HG03439 (cell line): ENCODE measurements around the gene GAS6.
"Not testable (repeated sequence)": the region's sequence is repeated elsewhere in the genome, so short reads cannot be mapped to it uniquely, and the experiment has no call there.

Experiments
- ATAC-seq: cut with Tn5 transposase; IDR thresholded peaks from one replicate; pipeline ENCODE4 v1.9.1; 2021; ENCODE audit warnings: mild to moderate bottlenecking, moderate library complexity; ENCODE audit not compliant: unreplicated experiment

Gene GAS6

DNA sequence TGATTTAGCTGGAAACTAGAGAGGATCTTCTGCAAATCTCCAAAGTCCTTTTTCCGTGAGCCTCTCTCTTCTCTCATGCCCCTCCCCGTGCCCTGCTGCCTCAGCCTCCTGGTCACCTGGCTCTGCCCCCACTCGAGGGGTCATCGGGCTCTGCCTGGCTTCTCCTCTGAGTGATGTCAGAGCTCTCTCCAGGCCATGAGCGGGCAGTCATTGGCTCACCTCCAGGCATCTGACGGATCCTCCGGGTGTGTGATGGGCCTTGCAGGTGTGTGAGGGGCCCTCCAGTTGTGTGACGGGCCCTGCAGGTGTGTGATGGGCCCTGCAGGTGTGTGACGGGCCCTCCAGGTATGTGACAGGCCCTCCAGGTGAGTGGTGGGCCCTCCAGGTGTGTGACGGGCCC lies 10.3 kb upstream of the GAS6 start:
- ATAC-seq, result no peak

DNA sequence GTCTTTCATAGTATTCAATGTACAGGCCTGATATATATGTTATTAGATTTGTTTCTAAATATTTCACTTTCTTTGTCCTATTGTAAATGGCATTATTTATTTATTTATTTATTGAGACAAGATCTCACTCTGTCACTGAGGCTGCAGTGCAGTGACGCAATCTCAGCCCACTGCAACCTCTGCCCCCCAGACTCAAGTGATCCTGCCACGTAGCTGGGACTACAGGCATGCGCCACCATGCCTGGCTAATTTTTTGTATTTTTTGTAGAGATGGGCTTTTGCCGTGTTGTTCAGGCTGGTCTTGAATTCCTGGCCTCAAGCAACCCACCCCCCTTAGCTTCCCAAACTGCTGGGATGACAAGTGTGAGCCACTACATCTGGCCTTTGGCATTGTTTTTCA lies 5.4 kb upstream of the GAS6 start:
- no peak for ATAC-seq

DNA sequence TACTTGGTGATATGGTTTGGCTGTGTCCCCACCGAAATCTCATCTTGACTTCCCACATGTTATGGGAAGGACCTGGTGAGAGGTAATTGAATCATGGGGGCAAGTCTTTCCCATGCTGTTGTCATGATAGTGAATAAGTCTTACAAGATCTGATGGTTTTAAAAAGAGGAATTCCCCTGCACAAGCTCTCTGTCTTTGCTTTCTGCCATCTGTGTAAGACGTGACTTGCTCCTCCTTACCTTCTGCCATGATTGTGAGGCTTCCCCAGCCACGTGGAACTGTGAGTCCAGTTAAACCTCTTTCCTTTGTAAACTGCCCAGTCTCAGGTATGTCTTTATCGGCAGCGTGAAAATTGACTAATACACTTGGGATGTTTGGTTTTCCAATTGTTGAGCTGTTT lies 4.0 kb upstream of the GAS6 start:
- ATAC-seq, result not testable (repeated sequence)

DNA sequence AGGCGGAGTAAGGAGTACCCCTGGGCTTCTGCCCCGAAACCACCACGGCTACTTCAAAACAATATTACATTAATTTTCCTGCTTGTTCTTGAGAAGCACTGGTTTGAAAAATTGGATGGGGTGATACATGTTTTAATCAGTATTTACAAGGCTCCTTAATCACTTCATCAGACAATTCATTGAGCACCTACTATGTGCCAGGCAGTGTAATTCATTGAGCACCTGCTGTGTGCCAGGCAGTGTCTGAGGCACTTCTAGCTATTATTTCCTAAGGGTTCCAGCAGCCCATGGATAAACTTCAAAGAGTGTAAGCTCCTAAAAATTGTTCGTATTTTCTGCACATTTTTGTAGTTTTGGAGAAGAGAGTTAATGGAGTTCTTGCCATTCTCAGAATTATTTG lies 1.6 kb upstream of the GAS6 start:
- ATAC-seq, result no peak

DNA sequence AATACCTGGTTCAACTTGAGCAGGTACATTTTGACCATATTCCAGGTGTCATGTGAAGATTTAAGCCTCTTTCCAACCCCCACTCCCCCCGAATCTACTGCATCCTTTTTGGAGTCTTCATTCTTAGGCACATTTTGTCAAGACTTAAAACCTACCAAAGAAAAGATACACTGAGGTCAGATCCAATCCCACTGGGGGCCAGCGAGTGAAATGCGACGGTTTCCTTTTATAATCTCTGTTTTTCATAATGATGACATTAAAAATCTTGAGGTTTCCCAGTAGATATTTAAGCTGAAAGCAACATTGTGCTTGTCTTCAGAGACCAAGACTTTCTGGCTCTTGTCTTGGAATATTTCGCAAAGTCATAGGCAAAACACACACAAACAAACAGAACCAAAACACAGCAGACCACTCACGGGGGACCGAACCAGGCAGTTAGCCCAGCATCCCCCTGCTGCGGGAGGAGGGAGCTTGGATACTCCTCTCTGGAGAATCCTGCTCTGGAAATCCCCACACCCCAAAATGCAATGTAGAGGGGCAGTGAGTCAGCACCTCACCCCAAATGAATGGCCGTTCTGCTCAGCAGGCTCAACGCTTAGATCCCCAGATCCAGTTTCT lies 506 bp upstream of the GAS6 start:
- no peak for ATAC-seq

DNA sequence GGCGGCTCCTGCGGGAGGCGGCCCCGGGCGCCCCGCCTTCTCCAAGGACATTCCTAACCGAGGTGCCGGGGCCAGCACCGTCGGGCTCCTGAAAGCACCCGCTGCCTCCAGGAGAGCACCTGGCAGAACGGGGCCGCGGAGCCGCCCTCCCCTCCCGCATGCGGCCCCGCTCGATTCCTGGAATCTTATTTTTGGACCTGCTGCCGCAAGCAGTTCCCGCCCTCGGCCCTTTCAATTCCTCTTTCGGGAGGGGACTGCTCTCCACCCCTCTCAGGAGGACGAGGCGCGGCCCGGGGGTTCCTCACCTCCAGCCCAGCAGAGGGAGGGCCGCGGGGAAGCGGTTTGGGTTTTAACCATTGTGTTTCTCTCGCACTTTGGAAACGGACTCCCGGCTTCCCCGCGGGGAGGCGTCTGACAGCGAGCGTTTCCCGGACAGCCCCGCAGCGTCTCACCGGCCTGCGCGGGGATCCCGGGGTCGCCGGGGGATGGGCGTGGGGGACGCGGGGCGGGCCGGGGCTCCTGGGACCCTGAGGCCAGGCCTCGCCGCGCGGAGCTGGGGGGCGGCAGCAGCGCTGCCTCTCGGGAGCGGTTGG lies 849 bp downstream of the GAS6 start:
- no peak for ATAC-seq

DNA sequence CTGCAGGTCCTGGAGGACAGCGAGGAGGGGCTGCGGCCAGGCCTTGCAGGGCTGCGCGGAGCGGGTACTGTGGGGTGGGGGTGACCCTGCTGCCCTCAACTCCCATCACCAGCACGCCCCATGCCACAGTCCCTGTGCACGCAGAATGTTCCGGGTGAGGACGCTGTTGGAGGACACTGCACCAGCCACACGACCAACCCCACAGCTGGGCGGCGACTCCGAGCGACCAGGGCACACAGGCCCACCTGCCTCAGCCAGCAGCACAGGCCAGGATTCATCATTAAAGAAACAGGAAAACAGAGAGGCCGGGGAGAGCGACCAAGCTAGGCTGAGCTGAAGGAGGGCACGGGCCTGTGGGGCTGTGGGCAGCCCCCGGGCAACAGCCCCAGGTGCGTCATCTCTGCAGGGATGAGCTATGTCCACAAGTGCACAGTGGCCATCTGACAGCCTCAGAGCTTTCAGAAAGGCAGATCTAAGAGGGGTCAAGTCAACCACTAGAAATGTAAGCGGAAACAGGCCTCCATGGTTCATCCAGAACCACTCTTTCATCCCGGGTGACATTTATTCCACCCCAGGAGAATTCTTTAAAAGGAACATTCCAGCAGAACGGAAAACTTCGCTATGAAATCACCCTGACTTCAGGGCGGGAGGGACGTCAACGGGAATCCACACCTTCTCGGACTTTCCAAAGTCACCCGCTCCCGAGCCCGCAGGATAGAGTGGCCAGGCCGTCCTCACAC lies 1.5 kb downstream of the GAS6 start:
- ATAC-seq, result no peak

DNA sequence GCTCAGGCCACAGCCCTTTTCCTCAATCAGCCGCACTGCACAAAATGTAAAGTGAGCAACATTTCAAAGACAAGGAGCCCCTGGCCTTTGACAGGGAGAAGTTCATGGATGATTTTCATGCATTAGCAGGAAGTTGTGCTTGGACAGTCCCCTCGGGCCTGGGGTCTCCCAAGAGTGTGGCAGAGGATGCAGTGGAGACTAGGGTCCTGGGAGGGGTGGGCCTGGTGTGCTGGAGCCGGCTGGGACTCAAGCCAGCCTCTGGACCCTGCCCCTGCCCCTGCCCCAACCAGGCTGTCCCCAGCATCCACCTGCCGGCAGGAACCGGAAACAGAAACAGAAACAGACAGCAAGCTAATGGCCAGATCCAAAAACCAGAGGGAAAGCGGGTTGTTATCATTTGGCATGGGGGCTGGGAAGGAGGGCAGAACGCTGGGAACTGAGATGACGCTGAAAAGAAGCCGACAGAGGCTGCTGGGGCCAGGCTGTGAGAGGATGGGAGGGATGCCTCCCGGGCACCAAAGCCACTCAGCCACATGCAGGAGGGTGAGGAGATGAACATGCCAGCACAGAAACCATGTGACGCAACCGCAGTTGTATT lies 2.3 kb downstream of the GAS6 start:
- ATAC-seq, result no peak

DNA sequence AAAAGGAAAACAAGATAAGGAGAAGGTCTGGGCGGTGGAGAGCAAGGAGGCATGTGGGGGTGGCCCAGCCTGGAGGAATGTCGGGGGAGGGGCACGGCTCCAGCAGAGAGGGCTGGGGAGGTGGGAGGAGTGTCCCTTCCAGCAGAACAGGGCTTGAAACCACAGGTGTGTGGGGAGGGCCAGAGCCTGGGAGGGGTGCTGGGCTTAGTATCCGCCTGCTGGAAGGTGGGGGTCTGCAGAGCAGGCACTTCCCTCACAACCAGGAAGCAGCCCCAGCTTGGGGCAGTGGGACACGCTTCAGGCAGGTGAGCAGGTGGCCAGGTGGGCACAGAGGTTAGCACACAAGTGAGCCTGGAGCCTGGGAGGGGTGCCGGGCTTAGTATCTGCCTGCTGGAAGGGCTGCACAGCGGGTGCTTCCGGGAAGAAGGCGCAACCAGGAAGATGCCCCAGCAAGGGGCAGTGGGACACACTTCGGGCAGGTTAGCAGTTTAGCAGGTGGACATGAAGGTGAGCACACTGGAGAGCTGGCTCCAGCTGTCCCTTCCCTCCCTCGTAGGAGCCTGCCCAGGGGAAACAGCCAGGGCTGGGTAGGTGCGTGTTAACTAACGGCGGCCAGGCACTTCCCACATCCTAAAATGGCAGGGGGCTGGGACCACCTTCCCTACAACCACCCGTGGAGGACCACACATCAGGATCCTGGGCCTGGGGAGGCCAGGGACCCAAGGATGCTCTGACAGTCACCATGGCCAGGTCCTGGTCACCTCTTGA lies 3.0 kb downstream of the GAS6 start:
- ATAC-seq, result no peak

DNA sequence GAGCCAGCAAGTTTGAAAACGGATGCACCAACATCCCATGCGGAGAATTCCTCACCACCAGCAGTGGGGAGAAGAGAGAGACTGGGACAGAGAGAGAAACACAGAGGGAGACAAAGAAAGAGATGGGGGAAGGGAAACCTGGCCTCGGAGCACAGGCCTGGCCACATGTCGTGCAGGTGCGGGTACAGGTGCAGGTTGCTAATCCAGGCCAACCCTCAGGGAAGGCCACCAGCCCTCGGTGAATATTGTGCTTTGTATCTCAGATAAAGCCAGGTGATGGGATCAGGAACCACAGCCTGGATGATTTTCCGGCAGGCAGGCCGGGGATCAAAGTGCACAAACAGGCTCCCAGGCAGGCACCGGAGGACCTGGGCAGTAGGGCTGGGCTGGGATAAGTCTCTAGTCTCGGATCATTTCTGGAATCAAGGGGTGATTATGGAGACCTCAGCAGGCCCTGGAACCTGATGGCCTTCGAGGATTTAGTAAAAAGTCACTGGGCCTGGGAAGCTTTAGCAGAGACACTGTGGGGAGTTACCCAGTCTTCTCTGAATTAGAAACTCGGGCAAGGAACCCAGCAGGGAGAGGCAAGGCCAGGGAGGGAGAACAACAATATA lies 3.7 kb downstream of the GAS6 start:
- ATAC-seq, result no peak

DNA sequence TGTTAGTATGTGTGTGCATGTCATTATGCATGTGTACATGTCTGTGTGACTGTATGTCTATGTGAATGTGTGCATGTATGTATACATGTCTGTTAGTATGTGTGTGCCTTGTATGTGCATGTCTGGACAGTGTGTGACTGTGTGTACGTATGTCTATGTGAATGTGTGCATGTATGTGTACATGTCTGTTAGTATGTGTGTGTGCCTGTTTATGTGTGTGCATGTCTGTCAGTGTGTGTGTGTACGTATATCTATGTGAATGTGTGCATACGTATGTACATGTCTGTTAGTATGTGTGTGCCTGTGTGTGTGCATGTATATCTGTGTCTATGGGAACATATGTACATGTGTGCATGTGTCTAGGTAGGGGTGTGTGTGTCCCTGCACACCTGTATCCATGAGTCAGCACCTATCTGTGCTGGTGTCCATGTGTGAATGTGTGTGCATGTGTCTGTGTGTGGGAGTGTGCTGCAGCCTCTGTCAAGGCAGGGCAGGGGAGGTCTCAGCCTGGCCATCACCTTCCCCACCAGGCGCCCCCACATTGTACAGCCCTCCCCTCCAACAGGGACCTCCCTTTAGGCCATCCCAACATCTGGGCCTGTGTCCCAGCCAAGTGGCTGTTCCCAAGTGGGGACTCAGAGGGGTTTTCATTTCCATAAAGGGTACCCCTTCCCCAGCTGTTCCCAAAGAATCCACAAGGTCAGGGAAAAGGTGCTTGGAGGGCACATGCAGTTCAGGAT lies 4.4 kb downstream of the GAS6 start:
- ATAC-seq, result no peak

DNA sequence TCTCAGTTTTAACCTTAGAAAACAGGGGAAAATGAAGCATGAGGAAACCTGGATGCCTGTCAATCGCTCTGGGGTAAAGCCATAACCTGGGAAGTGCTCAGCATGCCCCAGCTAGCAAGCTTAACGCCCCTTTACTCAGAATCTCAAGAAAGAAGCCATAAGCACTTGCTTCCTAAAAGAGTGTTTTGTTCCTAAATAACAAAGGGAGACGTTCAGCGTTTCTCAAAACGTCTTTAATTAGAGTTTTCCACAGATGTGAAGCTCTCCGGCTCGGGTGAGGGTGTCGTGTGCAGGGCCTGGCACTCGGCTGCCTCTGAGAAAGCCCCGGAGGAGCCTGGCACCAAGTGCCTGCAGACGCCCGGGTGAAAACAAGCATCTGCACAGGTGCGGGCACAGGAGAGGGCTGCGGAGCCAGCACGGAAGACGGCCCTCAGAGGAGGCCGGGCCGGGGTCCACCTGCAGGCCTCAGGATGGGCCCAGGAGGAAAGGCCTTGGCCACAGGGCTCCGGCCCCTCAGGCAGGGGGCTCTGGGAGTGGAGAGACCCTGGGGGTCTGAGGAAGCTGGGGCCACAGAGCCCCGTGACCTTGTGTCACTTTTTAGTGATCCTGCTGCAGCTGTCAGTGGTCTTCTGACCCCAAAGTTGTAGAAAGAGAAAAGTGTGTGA lies 6.2 kb downstream of the GAS6 start:
- no peak for ATAC-seq

DNA sequence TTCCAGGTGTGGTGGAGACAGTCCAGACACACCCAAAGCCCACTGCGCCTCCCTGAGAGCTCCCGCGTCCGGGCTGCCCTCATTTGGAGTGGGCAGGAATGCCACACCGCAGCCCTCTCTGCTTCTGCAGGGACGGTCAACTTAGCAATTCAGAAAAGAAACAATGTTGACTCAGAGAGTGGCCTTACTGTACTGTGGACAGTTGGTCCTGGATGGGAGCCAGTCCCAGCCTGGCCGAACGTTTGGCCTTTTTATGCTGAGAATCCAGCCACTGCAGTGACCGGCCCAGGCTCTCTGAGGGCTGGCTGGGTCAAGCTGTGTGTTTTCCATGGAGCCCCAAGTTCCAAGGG lies 7.2 kb downstream of the GAS6 start:
- ATAC-seq, result no peak

DNA sequence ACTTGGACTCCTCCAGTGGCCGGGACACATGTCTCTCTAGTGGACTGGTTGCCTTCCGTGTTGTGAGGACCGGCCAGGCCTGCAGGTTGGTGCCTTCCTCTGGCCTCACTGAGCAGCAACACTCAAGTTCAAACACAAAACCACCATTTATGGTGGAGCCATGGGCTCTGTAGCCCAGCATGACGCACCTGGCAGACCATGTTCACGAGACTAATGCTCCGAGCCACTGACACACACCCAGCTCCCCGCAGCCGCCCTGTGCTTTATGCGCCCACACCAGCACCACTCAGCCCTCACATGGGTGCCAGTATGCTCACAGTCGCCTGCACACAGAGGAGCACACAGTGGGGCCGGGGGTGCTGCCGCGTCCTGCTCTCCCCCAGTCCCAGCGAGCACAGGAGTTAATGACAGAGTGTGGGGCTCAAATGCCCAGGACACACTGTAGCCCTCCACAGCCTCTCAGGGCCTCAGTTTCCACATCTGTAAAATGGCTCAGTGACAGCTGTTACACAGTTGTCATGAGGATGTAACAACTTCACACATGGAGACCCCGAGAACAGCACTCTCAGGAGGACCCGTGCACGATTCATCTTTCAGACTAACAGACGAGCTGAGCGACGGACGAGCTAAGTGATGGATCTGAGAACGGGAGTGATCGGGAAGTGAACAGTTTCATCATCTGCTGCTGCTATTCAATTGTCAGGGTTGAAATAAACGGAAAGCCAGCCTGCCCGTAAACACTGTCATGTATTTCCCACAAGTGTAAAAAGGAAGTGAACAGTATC lies 7.8 kb downstream of the GAS6 start:
- ATAC-seq, result no peak

DNA sequence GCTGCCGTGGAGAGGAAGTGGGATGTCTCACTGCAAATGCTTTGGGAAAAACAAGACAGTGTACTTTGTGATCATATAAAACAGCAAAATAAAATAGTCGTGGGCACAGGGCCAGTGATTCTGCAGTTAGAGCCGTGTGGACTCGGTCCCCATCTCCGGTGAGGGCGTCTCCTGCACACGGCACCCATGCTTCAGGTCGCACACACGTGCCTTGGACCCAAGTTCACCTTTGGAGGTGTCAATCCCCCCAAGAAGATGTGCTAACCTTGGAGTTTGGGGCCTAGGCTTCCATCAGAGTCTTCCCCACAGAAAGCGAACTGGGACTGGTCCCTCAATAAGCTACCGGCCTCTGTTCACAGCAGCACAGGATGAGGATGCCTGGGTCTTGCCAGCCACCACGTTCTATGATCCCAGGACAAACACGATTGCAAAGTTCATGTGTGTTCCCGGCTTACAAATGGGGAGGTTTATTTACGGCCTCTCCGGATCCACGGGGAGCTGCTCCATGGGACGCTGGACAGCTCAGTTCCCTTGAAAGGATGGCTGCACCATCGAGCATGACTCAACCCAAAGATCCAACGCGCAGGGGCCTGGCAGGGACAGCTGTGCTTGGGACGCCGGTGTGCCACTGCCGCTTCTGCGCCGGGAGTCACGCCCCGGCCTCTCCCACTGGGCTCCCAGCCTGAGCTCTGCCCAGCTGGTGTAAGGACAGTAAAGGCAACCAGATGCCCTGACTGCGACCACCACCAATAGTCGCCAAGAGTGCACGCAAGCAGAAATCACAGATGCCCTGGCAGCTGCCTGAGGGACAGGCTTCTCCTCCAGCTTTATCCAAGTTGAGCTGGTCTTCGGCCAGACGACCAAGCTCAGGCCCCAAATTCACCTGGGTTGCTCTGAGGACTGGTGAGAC lies 8.6 kb downstream of the GAS6 start:
- ATAC-seq, result no peak

DNA sequence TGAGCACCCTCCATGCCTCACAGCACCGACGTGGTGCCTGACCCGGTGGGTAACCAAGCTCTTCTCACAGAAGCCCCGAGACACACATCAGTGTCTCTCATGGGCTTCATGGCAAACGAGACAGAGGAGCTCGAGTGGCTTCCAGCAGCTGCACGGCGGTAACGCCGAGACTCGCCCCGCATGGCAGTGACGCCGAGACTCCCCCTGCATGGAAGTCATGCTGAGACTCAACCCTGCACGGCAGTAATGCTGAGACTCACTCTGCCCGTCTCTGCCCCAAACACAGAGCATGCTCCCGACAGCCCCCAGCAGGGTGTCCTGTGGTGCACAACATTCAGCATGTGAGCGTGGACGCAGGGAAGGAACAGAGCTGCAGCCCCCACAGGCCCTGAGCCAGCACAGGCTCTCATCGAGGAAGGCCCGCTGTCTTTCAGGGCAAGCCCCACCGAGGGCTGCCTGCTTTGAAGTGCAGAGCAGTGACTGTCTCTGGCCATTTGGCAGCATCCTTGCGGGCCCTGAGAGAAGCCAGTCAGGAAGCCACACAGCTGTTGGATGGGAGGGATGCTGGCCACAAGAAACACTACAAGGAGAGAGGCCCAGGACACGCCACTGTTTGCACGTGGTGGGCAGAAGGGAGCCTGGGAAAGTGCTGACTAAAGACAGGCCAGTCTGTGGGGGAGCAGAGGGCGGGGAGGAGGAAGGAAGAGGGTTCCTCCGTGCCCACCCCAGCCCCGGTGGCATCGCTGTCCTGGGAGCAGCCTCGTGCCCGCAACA lies 9.5 kb downstream of the GAS6 start:
- ATAC-seq, result no peak

DNA sequence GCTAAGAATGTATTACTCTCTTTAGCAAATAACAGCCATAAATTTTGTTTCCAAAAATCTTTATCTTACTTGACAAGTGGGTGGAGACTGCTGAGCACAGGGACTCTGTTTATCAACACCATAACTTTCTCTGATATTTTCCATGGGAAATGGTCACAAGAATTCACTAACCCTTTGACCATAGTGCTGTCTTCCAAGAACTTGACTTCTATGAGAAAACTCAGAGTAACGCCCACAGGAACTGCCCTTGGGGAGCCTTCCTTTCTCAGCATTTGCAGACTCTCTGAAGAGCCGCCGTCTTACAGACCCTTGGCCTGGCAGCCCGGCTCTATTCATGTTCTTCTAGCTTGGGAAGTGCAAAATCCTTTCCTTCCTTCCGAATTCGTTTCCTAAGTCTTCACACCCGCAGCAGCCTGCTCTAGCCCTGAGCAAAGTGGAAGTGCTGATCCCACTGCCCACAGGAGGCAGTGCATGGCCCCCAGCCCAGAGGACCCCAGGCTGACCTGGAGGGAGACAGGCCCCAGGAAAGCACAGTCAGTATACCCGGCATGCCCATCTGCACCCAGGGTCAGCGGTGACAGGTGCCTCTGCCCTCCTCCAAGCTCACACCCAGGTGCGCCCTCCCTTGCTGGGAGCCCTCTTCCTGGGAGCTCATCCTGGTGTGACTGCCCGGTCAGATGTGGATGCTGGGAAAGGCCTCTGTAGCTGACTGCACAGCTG lies 10.2 kb downstream of the GAS6 start:
- no peak for ATAC-seq
